GM23338 (cell line): ENCODE results near the gene FOXP1.

Source experiments
- CREB1 ChIP-seq: fragments of 250-450 bp; sonication (Bioruptor Pico); IDR thresholded peaks from 2 replicates; pipeline ENCODE4 v1.5.0; 2020; ENCODE audit warnings: low read depth, mild to moderate bottlenecking, moderate library complexity
- EZH2 ChIP-seq: fragments of 200-600 bp; sonication (generic); IDR thresholded peaks from one replicate; pipeline ENCODE4 v1.8.0; 2017; ENCODE audit warnings: antibody characterized with exemption, mild to moderate bottlenecking, low read depth; ENCODE audit not compliant: unreplicated experiment
- EZH2phosphoT487 ChIP-seq: fragments of 200-600 bp; sonication (generic); IDR thresholded peaks from one replicate; pipeline ENCODE4 v1.8.1; 2018; ENCODE audit warnings: antibody characterized with exemption; ENCODE audit not compliant: unreplicated experiment
- JUNB ChIP-seq: IDR thresholded peaks from one replicate; pipeline ENCODE4 v1.6.1; 2016; ENCODE audit warnings: antibody characterized with exemption; ENCODE audit not compliant: unreplicated experiment
- NANOG ChIP-seq: IDR thresholded peaks from 2 replicates; pipeline ENCODE4 v1.6.1; 2016; ENCODE audit warnings: antibody characterized with exemption, borderline replicate concordance
- POLR2AphosphoS5 ChIP-seq: IDR thresholded peaks from 2 replicates; pipeline ENCODE4 v1.6.1; 2016; ENCODE audit warnings: antibody characterized with exemption, low read depth
- STAT1 ChIP-seq: IDR thresholded peaks from one replicate; pipeline ENCODE4 v1.6.1; 2016; ENCODE audit warnings: antibody characterized with exemption; ENCODE audit not compliant: unreplicated experiment
- ZNF114 ChIP-seq: fragments of 250-450 bp; sonication (Bioruptor Pico); IDR thresholded peaks from 2 replicates; pipeline ENCODE4 v1.5.0; 2020; ENCODE audit warnings: mild to moderate bottlenecking, moderate library complexity
- ZNF331 ChIP-seq: fragments of 250-450 bp; sonication (Bioruptor Pico); IDR thresholded peaks from 2 replicates; pipeline ENCODE4 v1.5.0; 2020; ENCODE audit warnings: low read depth, mild to moderate bottlenecking, moderate library complexity
- TF ChIP-seq, protein P1 (sequence below), 2 experiments: fragments of 200-600 bp in 1 of 2; sonication (generic) in 1 of 2; conservative IDR thresholded peaks; 2 replicates each; pipeline versions ENCODE4 v1.5.1 to v1.6.1; 2016 to 2017; ENCODE audit warnings: antibody characterized with exemption in 2 of 2, low read depth in 2 of 2, mild to moderate bottlenecking in 2 of 2, moderate library complexity in 1 of 2
- TF ChIP-seq, protein P2 (sequence below): IDR thresholded peaks from one replicate; pipeline ENCODE4 v1.6.1; 2018; ENCODE audit warnings: antibody characterized with exemption; ENCODE audit not compliant: unreplicated experiment
- TF ChIP-seq, protein P3 (sequence below): IDR thresholded peaks from 2 replicates; pipeline ENCODE4 v1.6.1; 2016; ENCODE audit warnings: antibody characterized with exemption

DNA sequence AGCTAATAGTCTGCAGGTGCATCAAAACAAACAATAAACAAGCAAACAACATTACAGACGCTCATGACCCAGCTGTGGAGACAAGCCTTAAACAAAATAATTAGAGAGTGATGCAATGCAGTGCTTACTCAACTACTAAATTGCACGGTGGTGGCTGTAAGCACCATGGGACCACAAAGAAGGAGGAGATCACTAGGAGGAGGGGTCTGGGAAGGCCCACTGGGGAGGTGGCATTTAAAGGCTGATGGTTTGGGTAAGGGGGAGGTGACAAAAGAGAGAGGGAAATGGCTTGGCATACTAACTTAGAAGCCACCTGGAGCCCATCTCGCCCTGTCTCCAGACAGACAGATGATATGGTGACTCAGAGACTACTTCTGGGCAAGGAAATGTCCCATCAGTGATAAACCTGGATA, 516.7 kb downstream of the FOXP1 start:
- TF ChIP-seq EZH2 = no peak
- TF ChIP-seq, protein P1, sequence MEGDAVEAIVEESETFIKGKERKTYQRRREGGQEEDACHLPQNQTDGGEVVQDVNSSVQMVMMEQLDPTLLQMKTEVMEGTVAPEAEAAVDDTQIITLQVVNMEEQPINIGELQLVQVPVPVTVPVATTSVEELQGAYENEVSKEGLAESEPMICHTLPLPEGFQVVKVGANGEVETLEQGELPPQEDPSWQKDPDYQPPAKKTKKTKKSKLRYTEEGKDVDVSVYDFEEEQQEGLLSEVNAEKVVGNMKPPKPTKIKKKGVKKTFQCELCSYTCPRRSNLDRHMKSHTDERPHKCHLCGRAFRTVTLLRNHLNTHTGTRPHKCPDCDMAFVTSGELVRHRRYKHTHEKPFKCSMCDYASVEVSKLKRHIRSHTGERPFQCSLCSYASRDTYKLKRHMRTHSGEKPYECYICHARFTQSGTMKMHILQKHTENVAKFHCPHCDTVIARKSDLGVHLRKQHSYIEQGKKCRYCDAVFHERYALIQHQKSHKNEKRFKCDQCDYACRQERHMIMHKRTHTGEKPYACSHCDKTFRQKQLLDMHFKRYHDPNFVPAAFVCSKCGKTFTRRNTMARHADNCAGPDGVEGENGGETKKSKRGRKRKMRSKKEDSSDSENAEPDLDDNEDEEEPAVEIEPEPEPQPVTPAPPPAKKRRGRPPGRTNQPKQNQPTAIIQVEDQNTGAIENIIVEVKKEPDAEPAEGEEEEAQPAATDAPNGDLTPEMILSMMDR (conservative IDR thresholded peaks at IDR 0.05; ENCODE audit: low read depth in 2 of 2) = no peak
- TF ChIP-seq CREB1 (CRISPR knock-in tag) = no peak
- TF ChIP-seq EZH2phosphoT487 = no peak
- no peak for TF ChIP-seq POLR2AphosphoS5
- TF ChIP-seq NANOG = no peak
- TF ChIP-seq, protein P2, sequence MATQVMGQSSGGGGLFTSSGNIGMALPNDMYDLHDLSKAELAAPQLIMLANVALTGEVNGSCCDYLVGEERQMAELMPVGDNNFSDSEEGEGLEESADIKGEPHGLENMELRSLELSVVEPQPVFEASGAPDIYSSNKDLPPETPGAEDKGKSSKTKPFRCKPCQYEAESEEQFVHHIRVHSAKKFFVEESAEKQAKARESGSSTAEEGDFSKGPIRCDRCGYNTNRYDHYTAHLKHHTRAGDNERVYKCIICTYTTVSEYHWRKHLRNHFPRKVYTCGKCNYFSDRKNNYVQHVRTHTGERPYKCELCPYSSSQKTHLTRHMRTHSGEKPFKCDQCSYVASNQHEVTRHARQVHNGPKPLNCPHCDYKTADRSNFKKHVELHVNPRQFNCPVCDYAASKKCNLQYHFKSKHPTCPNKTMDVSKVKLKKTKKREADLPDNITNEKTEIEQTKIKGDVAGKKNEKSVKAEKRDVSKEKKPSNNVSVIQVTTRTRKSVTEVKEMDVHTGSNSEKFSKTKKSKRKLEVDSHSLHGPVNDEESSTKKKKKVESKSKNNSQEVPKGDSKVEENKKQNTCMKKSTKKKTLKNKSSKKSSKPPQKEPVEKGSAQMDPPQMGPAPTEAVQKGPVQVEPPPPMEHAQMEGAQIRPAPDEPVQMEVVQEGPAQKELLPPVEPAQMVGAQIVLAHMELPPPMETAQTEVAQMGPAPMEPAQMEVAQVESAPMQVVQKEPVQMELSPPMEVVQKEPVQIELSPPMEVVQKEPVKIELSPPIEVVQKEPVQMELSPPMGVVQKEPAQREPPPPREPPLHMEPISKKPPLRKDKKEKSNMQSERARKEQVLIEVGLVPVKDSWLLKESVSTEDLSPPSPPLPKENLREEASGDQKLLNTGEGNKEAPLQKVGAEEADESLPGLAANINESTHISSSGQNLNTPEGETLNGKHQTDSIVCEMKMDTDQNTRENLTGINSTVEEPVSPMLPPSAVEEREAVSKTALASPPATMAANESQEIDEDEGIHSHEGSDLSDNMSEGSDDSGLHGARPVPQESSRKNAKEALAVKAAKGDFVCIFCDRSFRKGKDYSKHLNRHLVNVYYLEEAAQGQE = no peak
- no peak for TF ChIP-seq STAT1
- TF ChIP-seq ZNF331 (CRISPR knock-in tag) = no peak
- TF ChIP-seq JUNB = no peak
- TF ChIP-seq ZNF114 (CRISPR knock-in tag) = no peak
- TF ChIP-seq, protein P3, sequence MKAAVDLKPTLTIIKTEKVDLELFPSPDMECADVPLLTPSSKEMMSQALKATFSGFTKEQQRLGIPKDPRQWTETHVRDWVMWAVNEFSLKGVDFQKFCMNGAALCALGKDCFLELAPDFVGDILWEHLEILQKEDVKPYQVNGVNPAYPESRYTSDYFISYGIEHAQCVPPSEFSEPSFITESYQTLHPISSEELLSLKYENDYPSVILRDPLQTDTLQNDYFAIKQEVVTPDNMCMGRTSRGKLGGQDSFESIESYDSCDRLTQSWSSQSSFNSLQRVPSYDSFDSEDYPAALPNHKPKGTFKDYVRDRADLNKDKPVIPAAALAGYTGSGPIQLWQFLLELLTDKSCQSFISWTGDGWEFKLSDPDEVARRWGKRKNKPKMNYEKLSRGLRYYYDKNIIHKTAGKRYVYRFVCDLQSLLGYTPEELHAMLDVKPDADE = no peak
